K562 (cell line): Measurements from ENCODE around the gene HRAS. TPM values are rescaled to one million over a fixed set of nuclear protein-coding genes. Genes with fewer than 3 reads are reported as not detected.

Experiments
- ARID3B ChIP-seq: fragments of 250-450 bp; sonication (Bioruptor Pico); IDR thresholded peaks from 2 replicates; pipeline ENCODE4 v1.4.0; 2020; ENCODE audit warnings: borderline replicate concordance
- CEBPZ ChIP-seq: fragments of 150-350 bp; IDR thresholded peaks from 2 replicates; pipeline ENCODE4 v1.6.1; 2014; ENCODE audit warnings: low read depth, mild to moderate bottlenecking, low read length, borderline replicate concordance
- MNT ChIP-seq, 2 experiments: fragments of 450-650 bp; conservative IDR thresholded peaks; 2 replicates each; pipeline ENCODE4 v1.6.1; 2017; ENCODE audit warnings: mild to moderate bottlenecking in 2 of 2, moderate library complexity in 2 of 2
- NCOR1 ChIP-seq: fragments of 450-650 bp; IDR thresholded peaks from 2 replicates; pipeline ENCODE4 v1.6.1; 2016; ENCODE audit warnings: mild to moderate bottlenecking, moderate library complexity
- NEUROD1 ChIP-seq: fragments of 150-350 bp; IDR thresholded peaks from 2 replicates; pipeline ENCODE4 v1.6.1; 2014; ENCODE audit warnings: borderline replicate concordance, low read length, low read depth; ENCODE audit not compliant: partially characterized antibody
- RREB1 ChIP-seq: fragments of 250-450 bp; sonication (Bioruptor Pico); IDR thresholded peaks from 2 replicates; pipeline ENCODE4 v1.4.0; 2020
- SIN3A ChIP-seq, 2 experiments: fragments of 150-350 bp in 1 of 2; IDR thresholded peaks; 2 replicates each; pipeline ENCODE4 v1.6.1; 2011 to 2016; ENCODE audit warnings: borderline replicate concordance in 2 of 2, low read depth in 2 of 2, low read length in 2 of 2, mild to moderate bottlenecking in 2 of 2, moderate library complexity in 2 of 2; ENCODE audit not compliant: control insufficient read depth in 1 of 2
- ZNF280B ChIP-seq: fragments of 250-450 bp; sonication (Bioruptor Pico); IDR thresholded peaks from 2 replicates; pipeline ENCODE4 v1.5.1; 2021; ENCODE audit warnings: mild to moderate bottlenecking
- ZNF436 ChIP-seq: fragments of 250-450, 450-650 bp; sonication (Bioruptor Pico); formaldehyde crosslinking; IDR thresholded peaks from 2 replicates; pipeline ENCODE4 v1.7.0; 2020; ENCODE audit warnings: mild to moderate bottlenecking
- polyA plus RNA-seq, 8 experiments: library from polyadenylated mRNA; depleted of rRNA in 4 of 8; stranded (reverse) in 5 of 8; unstranded in 3 of 8; fragments of >200 nt; fragmentation: Nextera tagmentation in 2 of 8; fragmentation: Illumina TruSeq in 1 of 8; extraction: Ambion mirVana in 2 of 8; extraction: Trizol in 1 of 8; gene quantifications; 2 replicates each; pipeline versions ENCODE4 v1.2.1 to v1.2.3, GENCODE V29; 2011 to 2014; ENCODE audit warnings: inconsistent platforms in 1 of 8, missing spikeins in 1 of 8
- total RNA-seq, 7 experiments: library from RNA; depleted of rRNA in 6 of 7; stranded (reverse); fragments of >200 nt in 6 of 7; fragmentation: Illumina TruSeq in 2 of 7; extraction: Trizol in 2 of 7; gene quantifications; 2 replicates each; pipeline versions ENCODE4 v1.2.1 to v1.2.3, GENCODE V29; 2011 to 2021; ENCODE audit warnings: low replicate concordance in 1 of 7

HRAS gene
- total and polyA plus RNA-seq, 9 of the 15 experiments (the other 6 are each of a cell fraction or from before 2014, with no cell fraction given) = 2.8 to 73.5 (median 29.6) TPM

- no peak for TF ChIP-seq CEBPZ
- TF ChIP-seq ZNF280B (CRISPR knock-in tag) = no peak
- peak; percentile 33 for TF ChIP-seq NEUROD1
- peak; percentile 50; the same call in 1 of the 2 replicates for TF ChIP-seq RREB1 (CRISPR knock-in tag)
- no peak for TF ChIP-seq NCOR1
- no peak for TF ChIP-seq ZNF436 (CRISPR knock-in tag)
- peak in 1 of 2 experiments; percentile 87; a peak in 2 of 4 replicates for TF ChIP-seq SIN3A (IDR thresholded peaks at IDR 0.05; ENCODE audit: borderline replicate concordance in 2 of 2, control insufficient read depth in 1 of 2, low read depth in 2 of 2, low read length in 2 of 2)
- no peak for TF ChIP-seq ARID3B
- TF ChIP-seq MNT (conservative IDR thresholded peaks at IDR 0.05) = peak; percentile 97
These were observed 29.0 kb downstream of the HRAS start (continued) for GRCh38 chr11:506238-506994.
